ENCODE data around the gene BDH1. TPM values are rescaled to one million over a fixed set of nuclear protein-coding genes. Genes with fewer than 3 reads are reported as not detected.
A peak's percentile ranks its signal among the peaks of the same experiment; 100 is the strongest.

BDH1 gene
- total and polyA plus RNA-seq, 2 of the 13 experiments (the other 11 are each of a cell fraction or from before 2014, with no cell fraction given), result 21.2 to 71.9 TPM

- TF ChIP-seq, protein P1, sequence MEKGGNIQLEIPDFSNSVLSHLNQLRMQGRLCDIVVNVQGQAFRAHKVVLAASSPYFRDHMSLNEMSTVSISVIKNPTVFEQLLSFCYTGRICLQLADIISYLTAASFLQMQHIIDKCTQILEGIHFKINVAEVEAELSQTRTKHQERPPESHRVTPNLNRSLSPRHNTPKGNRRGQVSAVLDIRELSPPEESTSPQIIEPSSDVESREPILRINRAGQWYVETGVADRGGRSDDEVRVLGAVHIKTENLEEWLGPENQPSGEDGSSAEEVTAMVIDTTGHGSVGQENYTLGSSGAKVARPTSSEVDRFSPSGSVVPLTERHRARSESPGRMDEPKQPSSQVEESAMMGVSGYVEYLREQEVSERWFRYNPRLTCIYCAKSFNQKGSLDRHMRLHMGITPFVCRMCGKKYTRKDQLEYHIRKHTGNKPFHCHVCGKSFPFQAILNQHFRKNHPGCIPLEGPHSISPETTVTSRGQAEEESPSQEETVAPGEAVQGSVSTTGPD (CRISPR knock-in tag; IDR thresholded peaks at IDR 0.05), result no peak
- TF ChIP-seq, protein P2, sequence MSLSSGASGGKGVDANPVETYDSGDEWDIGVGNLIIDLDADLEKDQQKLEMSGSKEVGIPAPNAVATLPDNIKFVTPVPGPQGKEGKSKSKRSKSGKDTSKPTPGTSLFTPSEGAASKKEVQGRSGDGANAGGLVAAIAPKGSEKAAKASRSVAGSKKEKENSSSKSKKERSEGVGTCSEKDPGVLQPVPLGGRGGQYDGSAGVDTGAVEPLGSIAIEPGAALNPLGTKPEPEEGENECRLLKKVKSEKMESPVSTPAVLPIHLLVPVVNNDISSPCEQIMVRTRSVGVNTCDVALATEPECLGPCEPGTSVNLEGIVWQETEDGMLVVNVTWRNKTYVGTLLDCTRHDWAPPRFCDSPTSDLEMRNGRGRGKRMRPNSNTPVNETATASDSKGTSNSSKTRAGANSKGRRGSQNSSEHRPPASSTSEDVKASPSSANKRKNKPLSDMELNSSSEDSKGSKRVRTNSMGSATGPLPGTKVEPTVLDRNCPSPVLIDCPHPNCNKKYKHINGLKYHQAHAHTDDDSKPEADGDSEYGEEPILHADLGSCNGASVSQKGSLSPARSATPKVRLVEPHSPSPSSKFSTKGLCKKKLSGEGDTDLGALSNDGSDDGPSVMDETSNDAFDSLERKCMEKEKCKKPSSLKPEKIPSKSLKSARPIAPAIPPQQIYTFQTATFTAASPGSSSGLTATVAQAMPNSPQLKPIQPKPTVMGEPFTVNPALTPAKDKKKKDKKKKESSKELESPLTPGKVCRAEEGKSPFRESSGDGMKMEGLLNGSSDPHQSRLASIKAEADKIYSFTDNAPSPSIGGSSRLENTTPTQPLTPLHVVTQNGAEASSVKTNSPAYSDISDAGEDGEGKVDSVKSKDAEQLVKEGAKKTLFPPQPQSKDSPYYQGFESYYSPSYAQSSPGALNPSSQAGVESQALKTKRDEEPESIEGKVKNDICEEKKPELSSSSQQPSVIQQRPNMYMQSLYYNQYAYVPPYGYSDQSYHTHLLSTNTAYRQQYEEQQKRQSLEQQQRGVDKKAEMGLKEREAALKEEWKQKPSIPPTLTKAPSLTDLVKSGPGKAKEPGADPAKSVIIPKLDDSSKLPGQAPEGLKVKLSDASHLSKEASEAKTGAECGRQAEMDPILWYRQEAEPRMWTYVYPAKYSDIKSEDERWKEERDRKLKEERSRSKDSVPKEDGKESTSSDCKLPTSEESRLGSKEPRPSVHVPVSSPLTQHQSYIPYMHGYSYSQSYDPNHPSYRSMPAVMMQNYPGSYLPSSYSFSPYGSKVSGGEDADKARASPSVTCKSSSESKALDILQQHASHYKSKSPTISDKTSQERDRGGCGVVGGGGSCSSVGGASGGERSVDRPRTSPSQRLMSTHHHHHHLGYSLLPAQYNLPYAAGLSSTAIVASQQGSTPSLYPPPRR (CRISPR knock-in tag; IDR thresholded peaks at IDR 0.05; ENCODE audit: borderline replicate concordance), result 0 out of 2 replicates have a peak, but pooled peaks have one; percentile 27
- TF ChIP-seq, protein P3, sequence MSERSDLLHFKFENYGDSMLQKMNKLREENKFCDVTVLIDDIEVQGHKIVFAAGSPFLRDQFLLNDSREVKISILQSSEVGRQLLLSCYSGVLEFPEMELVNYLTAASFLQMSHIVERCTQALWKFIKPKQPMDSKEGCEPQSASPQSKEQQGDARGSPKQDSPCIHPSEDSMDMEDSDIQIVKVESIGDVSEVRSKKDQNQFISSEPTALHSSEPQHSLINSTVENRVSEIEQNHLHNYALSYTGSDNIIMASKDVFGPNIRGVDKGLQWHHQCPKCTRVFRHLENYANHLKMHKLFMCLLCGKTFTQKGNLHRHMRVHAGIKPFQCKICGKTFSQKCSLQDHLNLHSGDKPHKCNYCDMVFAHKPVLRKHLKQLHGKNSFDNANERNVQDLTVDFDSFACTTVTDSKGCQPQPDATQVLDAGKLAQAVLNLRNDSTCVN (CRISPR knock-in tag; IDR thresholded peaks at IDR 0.05; ENCODE audit: borderline replicate concordance), result no peak
- TF ChIP-seq ZBTB14 (CRISPR knock-in tag; IDR thresholded peaks at IDR 0.05) (no peak), ZNF24 (IDR thresholded peaks at IDR 0.05) (no peak), ZNF607 (CRISPR knock-in tag; IDR thresholded peaks at IDR 0.05; ENCODE audit: borderline replicate concordance) (no peak), SSRP1 (CRISPR knock-in tag; IDR thresholded peaks at IDR 0.05) (no peak), MTF1 (CRISPR knock-in tag; IDR thresholded peaks at IDR 0.05) (no peak), DMAP1 (CRISPR knock-in tag; IDR thresholded peaks at IDR 0.05) (0 out of 2 replicates have a peak, but pooled peaks have one; percentile 10), PAF1 (CRISPR knock-in tag; IDR thresholded peaks at IDR 0.05) (no peak), ZNF883 (CRISPR knock-in tag; IDR thresholded peaks at IDR 0.05; ENCODE audit: not compliant biosample characterization) (no peak), CERS6 (CRISPR knock-in tag; IDR thresholded peaks at IDR 0.05) (no peak), EHMT2 (IDR thresholded peaks at IDR 0.05; ENCODE audit: borderline replicate concordance, low read depth, low read length) (no peak), MIXL1 (CRISPR knock-in tag; IDR thresholded peaks at IDR 0.05) (no peak)
- TF ChIP-seq, protein P4, sequence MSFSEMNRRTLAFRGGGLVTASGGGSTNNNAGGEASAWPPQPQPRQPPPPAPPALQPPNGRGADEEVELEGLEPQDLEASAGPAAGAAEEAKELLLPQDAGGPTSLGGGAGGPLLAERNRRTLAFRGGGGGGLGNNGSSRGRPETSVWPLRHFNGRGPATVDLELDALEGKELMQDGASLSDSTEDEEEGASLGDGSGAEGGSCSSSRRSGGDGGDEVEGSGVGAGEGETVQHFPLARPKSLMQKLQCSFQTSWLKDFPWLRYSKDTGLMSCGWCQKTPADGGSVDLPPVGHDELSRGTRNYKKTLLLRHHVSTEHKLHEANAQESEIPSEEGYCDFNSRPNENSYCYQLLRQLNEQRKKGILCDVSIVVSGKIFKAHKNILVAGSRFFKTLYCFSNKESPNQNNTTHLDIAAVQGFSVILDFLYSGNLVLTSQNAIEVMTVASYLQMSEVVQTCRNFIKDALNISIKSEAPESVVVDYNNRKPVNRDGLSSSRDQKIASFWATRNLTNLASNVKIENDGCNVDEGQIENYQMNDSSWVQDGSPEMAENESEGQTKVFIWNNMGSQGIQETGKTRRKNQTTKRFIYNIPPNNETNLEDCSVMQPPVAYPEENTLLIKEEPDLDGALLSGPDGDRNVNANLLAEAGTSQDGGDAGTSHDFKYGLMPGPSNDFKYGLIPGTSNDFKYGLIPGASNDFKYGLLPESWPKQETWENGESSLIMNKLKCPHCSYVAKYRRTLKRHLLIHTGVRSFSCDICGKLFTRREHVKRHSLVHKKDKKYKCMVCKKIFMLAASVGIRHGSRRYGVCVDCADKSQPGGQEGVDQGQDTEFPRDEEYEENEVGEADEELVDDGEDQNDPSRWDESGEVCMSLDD (CRISPR knock-in tag; IDR thresholded peaks at IDR 0.05; ENCODE audit: borderline replicate concordance), result no peak
- TF ChIP-seq, protein P5, sequence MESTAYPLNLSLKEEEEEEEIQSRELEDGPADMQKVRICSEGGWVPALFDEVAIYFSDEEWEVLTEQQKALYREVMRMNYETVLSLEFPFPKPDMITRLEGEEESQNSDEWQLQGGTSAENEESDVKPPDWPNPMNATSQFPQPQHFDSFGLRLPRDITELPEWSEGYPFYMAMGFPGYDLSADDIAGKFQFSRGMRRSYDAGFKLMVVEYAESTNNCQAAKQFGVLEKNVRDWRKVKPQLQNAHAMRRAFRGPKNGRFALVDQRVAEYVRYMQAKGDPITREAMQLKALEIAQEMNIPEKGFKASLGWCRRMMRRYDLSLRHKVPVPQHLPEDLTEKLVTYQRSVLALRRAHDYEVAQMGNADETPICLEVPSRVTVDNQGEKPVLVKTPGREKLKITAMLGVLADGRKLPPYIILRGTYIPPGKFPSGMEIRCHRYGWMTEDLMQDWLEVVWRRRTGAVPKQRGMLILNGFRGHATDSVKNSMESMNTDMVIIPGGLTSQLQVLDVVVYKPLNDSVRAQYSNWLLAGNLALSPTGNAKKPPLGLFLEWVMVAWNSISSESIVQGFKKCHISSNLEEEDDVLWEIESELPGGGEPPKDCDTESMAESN (CRISPR knock-in tag; conservative IDR thresholded peaks at IDR 0.05), result no peak
These were observed 83.6 kb downstream of the BDH1 start (continued) for GRCh38 chr3:197472151-197472550.
